Urinary bladder (tissue), 4 donors: ENCODE results near the gene MOB3A. TPM values are rescaled to one million over a fixed set of nuclear protein-coding genes. Genes with fewer than 3 reads are reported as not detected.
"Not testable (repeated sequence)": the region's sequence is repeated elsewhere in the genome, so short reads cannot be mapped to it uniquely, and the experiment has no call there.

Source experiments
- DNase-seq: peaks from one replicate; pipeline ENCODE4 v3.0.0-alpha.2; 2015; ENCODE audit errors: extremely low spot score
- H3K27ac ChIP-seq: one replicate; pipeline ENCODE4 v1.5.1; 2013; ENCODE audit warnings: low read depth, mild to moderate bottlenecking, moderate library complexity
- H3K36me3 ChIP-seq: one replicate; pipeline ENCODE4 v1.6.1; 2013; ENCODE audit warnings: mild to moderate bottlenecking, moderate library complexity; ENCODE audit not compliant: insufficient read depth
- H3K4me1 ChIP-seq: one replicate; pipeline ENCODE4 v1.6.1; 2013; ENCODE audit warnings: mild to moderate bottlenecking, moderate library complexity; ENCODE audit not compliant: insufficient read depth
- H3K4me3 ChIP-seq: one replicate; pipeline ENCODE4 v1.5.1; 2013; ENCODE audit warnings: low read depth, low read length
- WGBS: extraction: QIAGEN DNeasy Blood & Tissue Kit; methylation state at CpG from one replicate; pipeline ENCODE4 v1.1.7; 2013; 5-methylcytosine and 5-hydroxymethylcytosine counted together
- polyA plus RNA-seq: library from polyadenylated mRNA; stranded (reverse); fragments of 200-250 nt; gene quantifications from one replicate; pipeline ENCODE4 v1.2.3, GENCODE V29; 2013
- total RNA-seq: library from RNA; depleted of rRNA; stranded (reverse); fragments of >200 nt; gene quantifications from one replicate; pipeline ENCODE4 v1.2.3, GENCODE V29; 2014
- donor health status: healthy with polysubstance abuse.
- donor health status: healthy.

MOB3A gene
- total and polyA plus RNA-seq, 2 donors, result 15.9 to 40.1 TPM

DNA sequence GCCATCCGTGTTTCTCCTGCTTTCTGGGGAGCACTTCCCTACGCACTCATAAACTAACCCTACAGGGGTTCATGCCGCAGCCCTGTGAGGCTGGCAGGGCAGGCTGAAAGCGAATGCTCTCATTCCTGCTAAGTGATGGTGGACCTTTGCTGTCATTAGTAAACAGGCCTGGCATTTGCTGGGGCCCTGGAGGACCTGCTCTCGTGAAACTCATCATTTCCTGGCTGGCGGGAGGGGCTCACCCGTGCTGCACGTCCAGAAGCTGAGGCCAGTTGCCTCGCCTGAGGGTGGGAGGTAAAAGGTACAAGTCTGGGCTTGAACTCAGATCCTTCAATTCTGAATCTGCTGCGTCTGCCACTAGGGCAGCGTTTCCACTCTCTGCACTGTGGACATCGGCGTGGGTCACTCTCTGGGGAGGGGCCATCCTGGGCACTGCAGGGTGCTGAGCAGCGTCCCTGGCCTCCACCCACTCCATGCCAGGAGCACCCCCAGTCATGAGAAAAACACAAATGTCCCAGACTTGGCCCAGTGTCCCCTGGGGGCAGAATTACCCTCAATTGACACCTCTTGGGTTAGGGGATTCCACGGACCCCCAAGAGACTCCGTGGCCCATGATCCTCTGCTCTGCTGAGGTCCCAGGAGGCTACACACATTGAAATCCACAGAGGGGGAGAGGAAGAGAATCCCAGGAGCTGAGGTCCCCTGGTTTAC, 7.0 kb downstream of the MOB3A start:
- peak; percentile 59 for DNase-seq
- 67% methylated on average over 16 of the region's 16 CpGs for WGBS
- Histone ChIP-seq H3K27ac (peak overlapping the region; percentile 12), H3K36me3 (no peaks in the 10 kb centered on the region), H3K4me1 (no peaks in the 10 kb centered on the region), H3K4me3 (no peak overlapping the region)

DNA sequence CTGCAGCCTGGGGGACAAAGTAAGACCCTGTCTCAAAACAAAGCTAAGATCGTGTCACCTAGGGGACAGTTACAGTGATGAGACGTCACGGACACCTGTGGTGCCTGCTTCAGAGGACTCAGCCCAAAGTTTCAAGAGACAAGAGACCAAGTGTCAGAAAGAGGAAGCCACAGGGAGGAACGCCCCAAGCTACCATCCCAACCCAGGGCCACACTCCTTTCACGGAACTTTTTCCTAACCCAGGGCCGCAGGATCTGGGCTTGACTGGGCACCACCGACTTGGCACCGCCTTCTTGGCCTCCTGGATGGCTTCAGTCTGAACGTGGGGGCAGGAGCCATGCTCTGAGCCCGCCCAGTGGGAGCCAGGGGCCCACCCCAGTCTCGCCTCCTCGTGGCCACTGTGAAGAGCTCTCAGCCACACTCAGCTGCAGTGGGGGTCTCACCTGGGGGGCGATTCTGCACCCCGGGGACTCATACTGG, 8.5 kb downstream of the MOB3A start:
- H3K36me3 ChIP-seq, result no peaks in the 10 kb centered on the region
- no peak overlapping the region for H3K4me3 ChIP-seq
- no peak for DNase-seq
- no peaks in the 10 kb centered on the region for H3K4me1 ChIP-seq
- H3K27ac ChIP-seq, result no peak overlapping the region
- WGBS, result 79% methylated on average over 14 of the region's 14 CpGs

DNA sequence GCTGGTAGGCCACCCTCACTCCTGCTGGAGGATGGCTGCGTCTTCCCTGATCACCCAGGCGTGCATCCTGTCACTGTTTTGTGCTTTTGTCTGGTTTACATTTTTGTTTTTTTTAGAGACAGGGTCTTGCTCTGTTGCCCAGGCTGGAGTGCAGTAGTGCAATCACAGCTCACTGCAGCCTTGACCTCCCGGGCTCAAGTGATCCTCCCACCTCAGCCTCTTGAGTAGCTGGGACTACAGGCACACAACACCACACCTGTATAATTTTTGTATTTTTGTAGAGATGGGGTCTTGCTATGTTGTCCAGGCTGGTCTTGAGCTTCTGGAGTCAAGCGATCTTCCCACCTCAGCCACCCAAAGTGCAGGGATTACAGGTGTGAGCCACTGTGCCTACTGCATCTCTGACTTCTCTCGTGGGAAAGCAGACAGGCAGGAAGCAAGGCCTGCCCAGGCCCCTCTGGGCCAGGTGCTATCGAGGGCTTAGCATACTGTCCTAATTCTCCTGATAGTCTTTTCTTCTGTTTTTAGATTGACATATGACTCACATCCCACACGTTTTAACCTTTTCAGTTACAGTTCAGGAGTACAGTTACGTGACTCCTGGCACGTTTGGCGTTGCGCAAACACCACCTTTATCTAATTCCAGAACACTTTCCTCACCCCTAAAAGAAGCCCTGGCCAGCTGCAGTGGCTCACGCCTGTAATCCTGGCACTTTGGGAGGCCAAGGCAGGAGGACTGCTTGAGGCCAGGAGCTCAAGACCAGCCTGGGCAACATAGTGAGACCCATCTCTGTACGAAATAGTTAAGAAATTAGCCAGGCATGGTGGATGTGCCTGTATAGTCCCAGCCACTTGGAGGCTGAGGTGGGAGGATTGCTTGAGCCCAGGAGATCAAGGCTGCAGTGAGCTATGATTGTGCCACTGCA, 9.2 kb downstream of the MOB3A start:
- not testable (repeated sequence) for H3K36me3 ChIP-seq, DNase-seq, H3K4me1 ChIP-seq, H3K4me3 ChIP-seq
- peak overlapping the region; percentile 12 for H3K27ac ChIP-seq
- WGBS, result 82% methylated on average over 13 of the region's 13 CpGs

DNA sequence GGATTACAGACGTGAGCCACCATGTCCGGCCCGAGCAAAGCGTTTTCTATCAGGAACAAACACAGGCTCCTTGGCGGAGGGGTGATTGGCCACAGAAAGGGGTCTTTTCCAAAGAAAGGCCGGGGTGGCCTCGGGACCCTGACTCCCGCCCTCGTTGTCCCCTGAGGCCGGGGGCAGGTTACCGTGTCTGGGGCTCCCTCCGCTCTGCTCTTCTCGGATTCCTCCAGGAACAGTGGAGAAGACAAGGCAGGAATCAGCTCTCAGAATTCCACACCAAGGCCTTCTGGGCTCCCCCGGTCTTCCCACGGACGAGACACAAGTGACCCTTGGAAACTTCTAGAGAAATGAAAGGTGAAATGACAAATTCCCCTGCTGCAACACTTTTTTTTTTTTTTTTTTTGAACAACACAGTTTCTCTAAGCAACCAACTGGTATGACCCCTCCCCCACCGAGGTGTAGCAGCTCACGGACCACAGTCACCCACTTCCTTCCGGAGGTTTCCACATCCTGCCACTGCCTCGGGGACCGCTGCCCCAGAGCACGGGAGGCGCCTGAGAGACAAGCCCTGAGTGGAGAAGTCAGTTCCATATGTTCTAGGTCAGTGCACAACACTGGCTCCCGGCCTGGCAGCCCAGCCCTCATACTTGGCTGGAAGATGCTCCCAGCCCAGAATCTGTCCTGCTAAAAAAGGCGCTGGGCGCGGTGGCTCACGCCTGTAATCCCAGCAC, 11.0 kb downstream of the MOB3A start:
- Histone ChIP-seq H3K4me1 (no peaks in the 10 kb centered on the region), H3K4me3 (peak overlapping the region; percentile 10), H3K27ac (no peak overlapping the region), H3K36me3 (peaks cover under 1% of the 10 kb centered on the region)
- 76% methylated on average over 28 of the region's 28 CpGs for WGBS
- no peak for DNase-seq

DNA sequence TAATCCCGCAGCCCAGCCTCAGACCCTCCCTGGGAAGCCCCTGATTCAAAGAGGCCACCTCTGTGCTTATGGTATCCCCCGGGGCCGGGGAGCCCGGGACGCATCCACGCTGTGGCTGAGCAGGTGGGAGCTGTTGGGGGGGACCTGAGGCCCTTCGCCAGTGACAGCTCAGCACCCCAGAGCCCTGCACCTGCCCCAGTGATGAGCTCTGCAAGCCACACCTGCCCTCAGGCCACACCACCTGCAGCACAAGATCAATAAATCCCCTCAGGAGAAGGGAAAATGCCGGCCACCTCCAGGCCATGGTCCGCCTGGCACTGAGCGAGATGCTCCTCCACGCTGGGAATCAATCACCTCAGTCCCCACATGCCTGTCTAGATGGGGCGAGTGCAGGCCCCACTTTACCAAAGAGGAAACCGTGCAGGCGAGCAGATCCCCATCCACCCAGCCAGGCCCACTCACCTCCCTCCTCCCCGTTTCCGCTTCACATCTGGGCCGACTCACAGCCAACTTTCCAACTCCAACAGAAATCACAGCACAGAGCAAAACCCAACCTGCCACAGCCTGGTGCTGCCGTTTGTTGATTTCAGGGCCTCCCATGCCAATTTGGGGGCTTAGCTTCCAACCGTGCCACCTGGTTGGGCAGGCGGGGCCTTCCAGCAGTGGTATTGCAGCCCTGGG, 12.8 kb downstream of the MOB3A start:
- WGBS, result 69% methylated on average over 20 of the region's 20 CpGs
- H3K27ac ChIP-seq, result no peak overlapping the region
- H3K4me3 ChIP-seq, result peak overlapping the region; percentile 3
- peaks cover 2% of the 10 kb centered on the region for H3K36me3 ChIP-seq
- no peaks in the 10 kb centered on the region for H3K4me1 ChIP-seq
- DNase-seq, result no peak

DNA sequence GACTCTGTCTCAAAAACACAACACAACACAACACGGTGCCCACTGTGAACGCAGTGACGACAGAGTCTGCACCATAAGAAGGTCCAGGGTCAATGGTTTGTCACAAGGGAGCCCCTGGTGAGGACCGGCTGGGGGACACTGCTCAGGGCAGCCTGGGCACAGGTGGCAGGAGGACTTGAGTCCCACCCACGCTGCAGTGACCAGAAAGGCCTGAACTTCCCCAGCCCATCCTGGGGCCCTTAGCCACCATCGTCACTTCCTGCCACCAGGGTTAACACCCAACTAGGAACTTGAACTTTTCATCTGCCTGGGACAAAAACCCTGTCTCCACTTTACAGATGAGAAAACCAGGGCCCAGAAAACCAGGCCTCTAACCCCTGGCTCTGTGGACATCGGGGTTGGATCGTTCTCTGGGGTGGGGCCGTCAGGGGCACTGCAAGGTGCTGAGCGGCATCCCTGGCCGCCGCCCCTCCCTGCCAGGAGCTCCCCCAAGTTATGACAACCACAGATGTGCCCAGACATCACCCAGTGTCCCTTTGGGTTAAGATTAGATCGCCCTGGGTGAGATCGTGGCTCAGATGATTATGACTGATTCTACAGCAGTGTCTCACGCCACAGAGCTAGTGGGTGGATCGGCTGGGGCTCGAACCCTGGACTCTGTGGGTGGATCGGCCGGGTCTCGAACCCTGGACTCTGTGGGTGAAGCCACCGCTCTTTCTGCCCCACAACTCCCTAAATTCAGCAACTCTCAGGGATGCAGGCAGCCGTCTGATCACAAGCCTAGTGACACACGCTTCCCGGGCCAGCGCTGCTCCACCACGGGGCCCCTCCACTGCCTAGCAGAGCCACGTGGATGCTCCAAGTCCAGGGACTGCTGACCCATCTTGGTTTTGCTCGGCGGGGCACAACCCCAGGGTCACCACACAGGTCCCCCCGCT, 14.0 kb downstream of the MOB3A start:
- Histone ChIP-seq H3K4me3 (no peak overlapping the region), H3K36me3 (peaks cover 3% of the 10 kb centered on the region), H3K4me1 (no peaks in the 10 kb centered on the region), H3K27ac (peak overlapping the region; percentile 51)
- WGBS, result 82% methylated on average over 30 of the region's 30 CpGs
- no peak for DNase-seq

DNA sequence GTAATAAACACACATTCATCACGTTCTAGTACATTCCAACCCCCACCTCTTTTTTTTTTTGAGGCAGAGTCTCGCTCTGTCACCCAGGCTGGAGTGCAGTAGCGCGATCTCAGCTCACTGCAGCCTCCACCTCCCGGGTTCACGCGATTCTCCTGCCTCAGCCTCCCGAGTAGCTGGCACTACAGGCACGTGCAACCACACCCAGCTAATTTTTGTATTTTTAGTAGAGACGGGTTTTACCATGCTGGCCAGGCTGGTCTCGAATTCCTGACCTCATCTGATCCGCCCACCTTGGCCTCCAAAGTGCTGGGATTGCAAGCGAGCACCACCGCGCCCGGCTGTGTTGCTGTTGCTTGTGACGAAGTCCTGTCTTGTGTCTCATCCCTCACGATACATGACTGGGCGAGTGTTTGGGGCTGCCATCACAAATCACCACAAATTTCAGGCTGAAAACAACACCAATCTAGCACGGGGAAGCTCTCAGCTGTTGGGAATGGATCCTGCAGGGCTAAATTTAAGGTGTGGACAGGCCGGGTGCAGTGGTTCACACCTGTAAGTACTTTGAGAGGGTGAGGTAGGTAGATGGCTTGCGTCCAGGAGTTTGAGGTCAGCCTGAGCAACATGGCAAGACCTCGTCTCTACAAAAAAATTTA, 15.7 kb downstream of the MOB3A start:
- peaks cover 8% of the 10 kb centered on the region for H3K36me3 ChIP-seq
- WGBS, result 84% methylated on average over 23 of the region's 23 CpGs
- no peak overlapping the region for H3K27ac ChIP-seq
- no peak for DNase-seq
- no peak overlapping the region for H3K4me3 ChIP-seq
- H3K4me1 ChIP-seq, result no peaks in the 10 kb centered on the region

DNA sequence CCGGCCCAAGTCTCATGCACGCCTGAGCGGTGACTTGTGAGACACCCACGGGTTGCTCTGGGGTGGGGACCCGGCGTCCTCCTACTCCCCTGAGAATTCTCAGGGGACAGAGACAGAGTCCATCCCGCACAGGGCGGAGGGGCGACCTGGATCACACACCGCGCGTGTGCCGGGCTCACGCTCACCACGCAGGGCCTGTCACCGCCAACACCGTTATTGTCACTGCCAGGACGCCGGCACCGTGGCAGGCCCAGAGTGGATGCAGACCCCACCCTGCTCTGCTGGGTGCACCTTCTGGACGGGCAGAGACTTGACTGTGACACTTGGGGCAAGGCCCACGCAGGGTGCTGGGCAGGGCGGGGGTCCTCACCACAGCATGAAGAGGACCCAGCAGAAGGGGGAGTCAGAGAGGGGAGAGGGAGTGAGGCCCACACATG, 16.2 kb downstream of the MOB3A start:
- H3K36me3 ChIP-seq, result peaks cover 8% of the 10 kb centered on the region
- no peak for DNase-seq
- H3K4me1 ChIP-seq, result no peaks in the 10 kb centered on the region
- no peak overlapping the region for H3K4me3 ChIP-seq
- 87% methylated on average over 23 of the region's 23 CpGs for WGBS
- H3K27ac ChIP-seq, result no peak overlapping the region

DNA sequence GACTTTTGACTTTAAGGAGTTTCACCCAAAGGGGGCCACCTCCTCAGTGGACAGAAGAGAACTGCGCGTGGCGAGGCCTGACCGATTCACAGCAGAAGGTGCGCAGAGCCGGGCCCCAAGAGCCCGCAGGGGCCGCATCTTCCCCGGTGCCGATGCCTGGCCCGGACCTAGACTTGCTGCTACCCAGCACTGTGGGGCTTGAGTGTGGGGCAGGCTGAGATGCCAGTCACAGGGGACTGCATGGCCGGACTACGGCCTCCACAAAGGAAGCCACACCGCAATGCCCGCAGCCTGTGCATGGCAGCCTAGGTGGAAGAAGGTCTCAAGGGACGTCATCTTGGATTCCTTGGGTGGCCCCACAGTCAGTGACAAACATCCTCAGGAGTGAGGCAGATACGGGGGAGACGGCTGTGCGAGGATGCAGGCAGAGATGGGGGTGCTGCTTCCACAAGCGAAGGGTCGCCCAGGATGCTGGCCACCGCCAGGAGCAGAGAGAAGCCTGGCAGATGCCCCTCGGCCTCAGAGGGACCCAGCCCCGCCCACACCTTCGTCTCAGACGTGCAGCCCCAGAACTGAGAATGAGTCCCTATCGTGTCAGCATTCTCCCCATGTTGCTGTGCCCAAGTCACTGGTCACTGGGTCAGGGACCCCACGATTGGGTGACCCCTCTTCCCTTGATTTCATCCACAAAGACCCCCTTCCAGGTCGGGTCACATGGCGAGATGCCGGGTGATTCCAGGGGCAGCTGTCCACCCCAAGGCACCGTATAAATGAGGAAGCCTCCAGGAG, 16.9 kb downstream of the MOB3A start:
- no peak overlapping the region for H3K4me3 ChIP-seq
- WGBS, result 91% methylated on average over 32 of the region's 32 CpGs
- DNase-seq, result no peak
- peaks cover 8% of the 10 kb centered on the region for H3K36me3 ChIP-seq
- no peak overlapping the region for H3K27ac ChIP-seq
- H3K4me1 ChIP-seq, result no peaks in the 10 kb centered on the region

DNA sequence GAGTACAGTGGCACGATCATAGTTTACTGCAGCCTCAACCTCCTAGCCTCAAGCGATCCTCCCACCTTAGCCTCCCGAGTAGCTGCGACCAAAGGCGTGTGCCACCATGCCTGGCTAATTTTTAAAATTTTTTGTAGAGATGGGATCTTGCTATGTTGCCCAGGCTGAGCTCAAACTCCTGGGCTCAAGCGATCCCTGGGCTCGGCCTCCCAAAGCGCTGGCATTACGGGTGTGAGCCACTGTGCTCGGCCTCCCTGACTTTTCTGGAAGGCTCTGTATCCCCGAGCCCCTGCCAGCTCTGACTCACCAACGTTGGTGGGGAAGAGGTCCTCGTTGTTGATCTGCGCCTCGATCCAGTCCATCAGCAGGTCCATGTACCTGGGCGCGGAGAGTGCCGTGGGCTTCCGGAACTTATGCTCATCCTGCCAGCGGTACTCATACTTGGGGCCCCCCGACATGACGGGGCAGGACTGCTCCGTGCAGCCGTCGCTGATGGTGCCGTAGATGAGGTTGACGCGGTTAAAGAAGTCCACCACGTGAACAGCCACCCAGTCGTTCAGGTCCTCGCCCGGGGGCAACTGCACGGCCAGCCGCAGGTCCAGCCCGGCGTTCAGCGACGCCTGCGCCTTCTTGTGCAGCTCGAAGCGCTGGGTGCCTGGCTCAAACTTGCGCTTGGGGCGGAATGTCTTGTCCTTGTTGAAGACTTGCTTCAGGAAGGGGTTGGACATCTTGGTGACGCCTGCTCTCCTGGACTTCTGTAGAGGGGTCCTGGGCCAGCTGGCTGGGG, 18.1 kb downstream of the MOB3A start:
- 97% methylated on average over 44 of the region's 44 CpGs for WGBS
- Histone ChIP-seq H3K36me3 (peaks cover 8% of the 10 kb centered on the region), H3K4me1 (no peaks in the 10 kb centered on the region), H3K4me3 (no peak overlapping the region), H3K27ac (no peak overlapping the region)
- no peak for DNase-seq

DNA sequence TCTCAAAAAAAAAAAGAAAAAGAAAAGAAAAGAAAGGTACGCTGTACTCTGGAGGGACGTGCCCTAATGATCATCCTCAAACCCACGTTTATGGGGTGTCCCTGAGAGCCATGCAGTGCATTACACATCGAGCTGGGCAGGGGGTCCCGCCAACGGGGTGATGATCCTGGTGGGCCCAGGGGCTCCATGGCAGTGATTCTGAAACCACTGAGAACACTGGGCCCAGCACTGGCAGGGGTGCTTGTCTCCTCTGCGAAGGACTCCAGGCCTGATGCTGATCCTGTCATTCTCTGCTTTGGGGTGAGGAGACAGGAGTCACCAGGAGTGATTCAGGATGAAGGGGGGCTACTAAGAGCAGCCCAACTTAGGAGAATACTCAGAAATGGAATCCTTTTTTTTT, 18.7 kb downstream of the MOB3A start:
- no peak for DNase-seq
- Histone ChIP-seq H3K4me1 (no peaks in the 10 kb centered on the region), H3K27ac (no peak overlapping the region), H3K4me3 (no peak overlapping the region), H3K36me3 (peaks cover 10% of the 10 kb centered on the region)
- 93% methylated on average over 7 of the region's 7 CpGs for WGBS
